OCI-LY7 (cell line): ENCODE results near the gene ZNF281. TPM values are rescaled to one million over a fixed set of nuclear protein-coding genes. Genes with fewer than 3 reads are reported as not detected.

Experiments used
- BruUV-seq: library from RNA; stranded (reverse); fragments of 400-500 nt; replicated peaks from 2 replicates; lab custom pipeline; 2021; lab: Mats Ljungman, UMichigan
- CTCF ChIA-PET: fragments of 300-600 bp; sonication (Branson Sonifier 250); formaldehyde crosslinking; loops from one replicate; lab custom pipeline; 2022; ENCODE audit warnings: antibody characterized with exemption; ENCODE audit not compliant: unreplicated experiment; lab: Charles Lee
- POLR2A ChIA-PET: fragments of 300-600 bp; sonication (Branson Sonifier 250); formaldehyde crosslinking; loops from one replicate; lab custom pipeline; 2022; ENCODE audit warnings: antibody characterized with exemption; lab: Charles Lee
- DNase-seq: peaks from one replicate; pipeline ENCODE4 v3.0.0-alpha.2; 2015; ENCODE audit warnings: low spot score
- H2AFZ ChIP-seq: fragments of 200-600 bp; sonication (generic), shearing (Covaris generic); 2 replicates; pipeline ENCODE4 v1.6.1; 2014; ENCODE audit warnings: mild to moderate bottlenecking, antibody characterized with exemption, low read length, moderate library complexity
- H3K27ac ChIP-seq: fragments of 200-600 bp; sonication (generic); 2 replicates; pipeline ENCODE4 v1.5.1; 2014; ENCODE audit warnings: mixed run types, low read depth, mild to moderate bottlenecking, moderate library complexity, low read length, inconsistent platforms; ENCODE audit not compliant: poor library complexity, severe bottlenecking
- H3K36me3 ChIP-seq: fragments of 200-600 bp; sonication (generic); 2 replicates; pipeline ENCODE4 v1.6.1; 2014; ENCODE audit warnings: mild to moderate bottlenecking, antibody characterized with exemption, low read length, moderate library complexity, mixed read lengths; ENCODE audit not compliant: insufficient read depth
- H3K4me1 ChIP-seq: fragments of 200-600 bp; sonication (generic); 2 replicates; pipeline ENCODE4 v1.5.1; 2014; ENCODE audit warnings: mild to moderate bottlenecking, low read length; ENCODE audit not compliant: insufficient read depth, poor library complexity, severe bottlenecking
- H3K4me2 ChIP-seq: fragments of 200-600 bp; sonication (generic); 2 replicates; pipeline ENCODE4 v1.6.1; 2014; ENCODE audit warnings: mild to moderate bottlenecking, low read length
- H3K4me3 ChIP-seq: fragments of 200-600 bp; sonication (generic); 2 replicates; pipeline ENCODE4 v1.5.1; 2014; ENCODE audit warnings: mild to moderate bottlenecking, low read depth, low read length; ENCODE audit not compliant: poor library complexity, severe bottlenecking
- H3K79me2 ChIP-seq: fragments of 200-600 bp; sonication (generic); 2 replicates; pipeline ENCODE4 v1.6.1; 2016; ENCODE audit warnings: low read depth, mild to moderate bottlenecking, low read length, moderate library complexity, mixed read lengths; ENCODE audit not compliant: insufficient read depth
- H3K9me2 ChIP-seq: fragments of 200-600 bp; sonication (generic); 2 replicates; pipeline ENCODE4 v1.6.1; 2016; ENCODE audit warnings: mild to moderate bottlenecking, low read length, mixed read lengths; ENCODE audit not compliant: insufficient read depth
- H3K9me3 ChIP-seq: fragments of 200-600 bp; sonication (generic); 2 replicates; pipeline ENCODE4 v1.6.1; 2014; ENCODE audit warnings: mild to moderate bottlenecking, mixed run types, low read length, mixed read lengths
- H4K20me1 ChIP-seq: fragments of 200-600 bp; sonication (generic); 2 replicates; pipeline ENCODE4 v1.6.1; 2014; ENCODE audit warnings: mild to moderate bottlenecking, antibody characterized with exemption, low read length, moderate library complexity, mixed read lengths; ENCODE audit not compliant: insufficient read depth
- EZH2phosphoT487 ChIP-seq: fragments of 200-600 bp; sonication (generic); IDR thresholded peaks from 2 replicates; pipeline ENCODE4 v1.6.1; 2018; ENCODE audit warnings: low read depth, borderline replicate concordance, mild to moderate bottlenecking, mixed run types, antibody characterized with exemption, low read length, moderate library complexity, mixed read lengths
- intact Hi-C: fragments of 100-400 bp; cut with micrococcal nuclease; formaldehyde crosslinking; loops from one replicate; pipeline ENCODE4 v1.10.0; 2022; ENCODE audit not compliant: unreplicated experiment
- total RNA-seq, 2 experiments: library from RNA; depleted of rRNA in 1 of 2; stranded (reverse); fragments of >200 nt in 1 of 2; shearing (Covaris generic) in 1 of 2; gene quantifications; 2 replicates each; pipeline ENCODE4 v1.2.3, GENCODE V29; 2014 to 2022
- TF ChIP-seq, protein P1 (sequence below): fragments of 200-600 bp; sonication (generic); conservative IDR thresholded peaks from 2 replicates; pipeline ENCODE4 v1.5.1; 2014; ENCODE audit warnings: mild to moderate bottlenecking, antibody characterized with exemption, low read length, moderate library complexity, mixed read lengths

Gene ZNF281
- total RNA-seq, 2 experiments from 2014 or later, result 23.6 to 24.2 TPM

DNA sequence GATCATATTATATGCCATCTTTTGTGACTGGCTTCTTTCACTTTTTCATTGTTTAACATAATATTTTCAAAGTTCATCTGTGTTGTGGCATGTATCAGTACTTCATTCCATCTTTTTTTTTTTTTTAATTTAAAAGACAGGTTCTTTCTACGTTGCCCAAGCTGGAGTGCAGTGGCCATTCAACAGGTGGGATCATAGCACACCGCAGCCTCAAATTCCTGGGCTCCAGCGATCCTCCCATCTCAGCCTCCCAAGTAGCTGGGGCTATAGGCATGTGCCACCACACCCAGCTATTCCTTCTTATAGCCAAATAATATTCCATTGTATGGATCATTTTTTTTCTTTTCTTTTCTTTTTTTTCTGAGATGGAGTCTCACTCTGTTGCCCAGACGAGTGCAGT is 34.6 kb upstream of the ZNF281 start:
- Histone ChIP-seq H3K4me1 (no peaks in the 10 kb centered on the region), H2AFZ (no peak overlapping the region), H3K36me3 (no peaks in the 10 kb centered on the region), H3K4me3 (no peak overlapping the region), H3K79me2 (no peaks in the 10 kb centered on the region), H3K4me2 (no peak overlapping the region), H3K27ac (no peak overlapping the region), H3K9me3 (no peaks in the 10 kb centered on the region), H3K9me2 (no peaks in the 10 kb centered on the region), H4K20me1 (no peaks in the 10 kb centered on the region)
- ChIA-PET POLR2A (no interaction called here), CTCF (no interaction called here)
- no peak for TF ChIP-seq EZH2phosphoT487
- TF ChIP-seq, protein P1, sequence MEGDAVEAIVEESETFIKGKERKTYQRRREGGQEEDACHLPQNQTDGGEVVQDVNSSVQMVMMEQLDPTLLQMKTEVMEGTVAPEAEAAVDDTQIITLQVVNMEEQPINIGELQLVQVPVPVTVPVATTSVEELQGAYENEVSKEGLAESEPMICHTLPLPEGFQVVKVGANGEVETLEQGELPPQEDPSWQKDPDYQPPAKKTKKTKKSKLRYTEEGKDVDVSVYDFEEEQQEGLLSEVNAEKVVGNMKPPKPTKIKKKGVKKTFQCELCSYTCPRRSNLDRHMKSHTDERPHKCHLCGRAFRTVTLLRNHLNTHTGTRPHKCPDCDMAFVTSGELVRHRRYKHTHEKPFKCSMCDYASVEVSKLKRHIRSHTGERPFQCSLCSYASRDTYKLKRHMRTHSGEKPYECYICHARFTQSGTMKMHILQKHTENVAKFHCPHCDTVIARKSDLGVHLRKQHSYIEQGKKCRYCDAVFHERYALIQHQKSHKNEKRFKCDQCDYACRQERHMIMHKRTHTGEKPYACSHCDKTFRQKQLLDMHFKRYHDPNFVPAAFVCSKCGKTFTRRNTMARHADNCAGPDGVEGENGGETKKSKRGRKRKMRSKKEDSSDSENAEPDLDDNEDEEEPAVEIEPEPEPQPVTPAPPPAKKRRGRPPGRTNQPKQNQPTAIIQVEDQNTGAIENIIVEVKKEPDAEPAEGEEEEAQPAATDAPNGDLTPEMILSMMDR, result no peak
- DNase-seq, result no peak
- BruUV-seq, result no TSS peak
- intact Hi-C loops, result no loop called here

DNA sequence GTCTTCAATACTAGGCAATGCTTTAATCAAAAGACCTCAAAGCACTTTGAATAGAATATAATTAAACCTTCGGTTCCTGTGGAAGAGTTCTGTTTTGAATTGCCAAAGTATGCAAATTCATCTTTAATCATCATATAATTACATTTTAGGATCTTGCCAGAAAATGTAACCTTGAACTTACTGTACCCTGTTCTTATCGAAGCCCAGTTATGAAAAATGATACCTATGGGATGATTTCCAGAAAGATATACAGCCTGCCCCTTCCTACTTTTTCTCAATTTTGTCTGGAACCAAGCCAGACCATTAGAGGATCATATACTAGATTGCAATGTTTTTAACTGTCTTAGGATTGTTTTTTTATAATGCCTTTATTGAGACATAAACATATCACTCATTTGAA is 34.0 kb upstream of the ZNF281 start:
- POLR2A ChIA-PET, result no interaction called here
- H3K79me2 ChIP-seq, result no peaks in the 10 kb centered on the region
- TF ChIP-seq, protein P1, result no peak
- TF ChIP-seq EZH2phosphoT487, result no peak
- no peak overlapping the region for H2AFZ ChIP-seq
- no peaks in the 10 kb centered on the region for H3K9me3 ChIP-seq
- H3K27ac ChIP-seq, result no peak overlapping the region
- no peaks in the 10 kb centered on the region for H3K36me3 ChIP-seq
- H3K4me1 ChIP-seq, result no peaks in the 10 kb centered on the region
- intact Hi-C loops, result no loop called here
- DNase-seq, result no peak
- no peak overlapping the region for H3K4me3 ChIP-seq
- H3K9me2 ChIP-seq, result no peaks in the 10 kb centered on the region
- CTCF ChIA-PET, result no interaction called here
- no peak overlapping the region for H3K4me2 ChIP-seq
- H4K20me1 ChIP-seq, result no peaks in the 10 kb centered on the region
- no TSS peak for BruUV-seq

DNA sequence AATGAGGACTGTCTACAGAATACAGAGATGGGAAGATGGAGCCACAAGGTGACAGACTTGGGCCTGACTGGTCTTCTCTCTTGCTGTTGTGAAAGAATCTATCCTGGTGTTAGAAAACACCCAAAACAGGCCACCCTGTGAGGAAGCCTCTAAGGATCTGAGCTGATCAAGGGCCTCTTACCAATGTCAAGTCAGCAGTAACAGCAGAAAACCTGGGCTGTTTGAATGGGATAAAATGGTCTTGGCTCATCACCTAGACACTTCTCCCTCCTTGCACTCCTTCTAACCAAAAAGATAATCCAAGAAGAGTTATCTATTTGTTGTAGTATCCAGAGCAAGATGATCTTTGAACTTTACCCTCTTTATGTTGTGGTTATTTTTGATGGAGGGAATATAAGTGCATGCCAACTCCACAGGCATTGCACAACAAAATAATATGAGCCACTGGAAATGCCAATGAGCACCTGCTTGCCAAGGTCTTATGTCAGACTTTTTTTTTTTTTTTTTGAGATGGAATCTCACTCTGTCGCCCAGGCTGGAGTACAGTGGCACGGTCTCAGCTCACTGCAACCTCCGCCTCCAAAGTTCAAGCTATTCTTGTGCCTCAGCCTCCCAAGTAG is 32.8 kb upstream of the ZNF281 start:
- Histone ChIP-seq H4K20me1 (no peaks in the 10 kb centered on the region), H3K4me3 (no peak overlapping the region), H3K9me3 (no peaks in the 10 kb centered on the region), H3K27ac (no peak overlapping the region), H3K36me3 (no peaks in the 10 kb centered on the region), H3K79me2 (no peaks in the 10 kb centered on the region), H2AFZ (no peak overlapping the region), H3K9me2 (no peaks in the 10 kb centered on the region), H3K4me1 (peaks cover 4% of the 10 kb centered on the region), H3K4me2 (no peak overlapping the region)
- CTCF ChIA-PET, result no interaction called here
- POLR2A ChIA-PET, result interaction anchor here (0.7 to 1.2 kb wide), 3 partner anchors 11 to 161 kb away, joined by 3 to 4 read pairs (median 3); no protein-coding TSS in a partner anchor
- no TSS peak for BruUV-seq
- TF ChIP-seq, protein P1, result no peak
- TF ChIP-seq EZH2phosphoT487, result no peak
- intact Hi-C loops, result no loop called here
- no peak for DNase-seq
